PC-9 (cell line): Measurements from ENCODE around the gene TRPM5.

Experiments used
- CTCF ChIP-seq: fragments of 200-600 bp; sonication (generic); conservative IDR thresholded peaks from 2 replicates; pipeline ENCODE4 v1.6.1; 2017; ENCODE audit warnings: mixed run types, antibody characterized with exemption, mild to moderate bottlenecking, moderate library complexity
- EZH2 ChIP-seq: fragments of 200-600 bp; sonication (generic); IDR thresholded peaks from 2 replicates; pipeline ENCODE4 v1.8.0; 2017; ENCODE audit warnings: antibody characterized with exemption, low read depth

GRCh38 chr11:2423157-2424025, 20.9 kb downstream of the TRPM5 start:
- TF ChIP-seq CTCF: no peak
- TF ChIP-seq EZH2: no peak
